Amygdala (tissue), 56 donors: ENCODE measurements around the gene SH3RF3.

Source experiments
- DNase-seq, 56 donors: peaks; one replicate each; lab custom pipeline; 2025; lab: John Stamatoyannopoulos, UW

Gene SH3RF3

GRCh38 chr2:109136542-109136941 is 7.5 kb downstream of the SH3RF3 start:
- no peak for DNase-seq

GRCh38 chr2:109137616-109138015 is 8.6 kb downstream of the SH3RF3 start:
- no peak for DNase-seq

GRCh38 chr2:109138449-109138848 is 9.4 kb downstream of the SH3RF3 start:
- DNase-seq: no peak

- no peak for DNase-seq
Measured at GRCh38 chr2:109139002-109139401, 10.0 kb downstream of the SH3RF3 start.

- DNase-seq: no peak
Measured at GRCh38 chr2:109139865-109140396, 10.9 kb downstream of the SH3RF3 start.

- no peak for DNase-seq
Measured at GRCh38 chr2:109141006-109141600, 12.1 kb downstream of the SH3RF3 start.

GRCh38 chr2:109141727-109142283 is 12.8 kb downstream of the SH3RF3 start:
- DNase-seq: no peak

GRCh38 chr2:109142416-109143210 is 13.6 kb downstream of the SH3RF3 start:
- DNase-seq: no peak

GRCh38 chr2:109143214-109144187 is 14.5 kb downstream of the SH3RF3 start:
- no peak for DNase-seq

GRCh38 chr2:109144271-109144670 is 15.3 kb downstream of the SH3RF3 start:
- no peak for DNase-seq

- no peak for DNase-seq
Measured at GRCh38 chr2:109144721-109145120, 15.7 kb downstream of the SH3RF3 start.

GRCh38 chr2:109145286-109145685 is 16.3 kb downstream of the SH3RF3 start:
- no peak for DNase-seq

GRCh38 chr2:109147405-109147804 is 18.4 kb downstream of the SH3RF3 start:
- DNase-seq: no peak

- DNase-seq: no peak
Measured at GRCh38 chr2:109148117-109148746, 19.2 kb downstream of the SH3RF3 start.

- DNase-seq: no peak
Measured at GRCh38 chr2:109148991-109149645, 20.1 kb downstream of the SH3RF3 start.

- DNase-seq: no peak
Measured at GRCh38 chr2:109150559-109150958, 21.6 kb downstream of the SH3RF3 start.

- DNase-seq: no peak
Measured at GRCh38 chr2:109151519-109151918, 22.5 kb downstream of the SH3RF3 start.

GRCh38 chr2:109153005-109153784 is 24.2 kb downstream of the SH3RF3 start:
- DNase-seq: no peak

- no peak for DNase-seq
Measured at GRCh38 chr2:109153807-109154206, 24.8 kb downstream of the SH3RF3 start.
